MCF 10A (cell line): Measurements from ENCODE around the gene SEMA4F. TPM values are rescaled to one million over a fixed set of nuclear protein-coding genes. Genes with fewer than 3 reads are reported as not detected.

Experiments used
- BruUV-seq: library from RNA; stranded (reverse); fragments of 400-500 nt; replicated peaks from 2 replicates; lab custom pipeline; 2021; lab: Mats Ljungman, UMichigan
- CTCF ChIA-PET: fragments of 300-600 bp; sonication (Branson Sonifier 250); formaldehyde crosslinking; extraction: SDS; loops from one replicate; lab custom pipeline; 2021; ENCODE audit warnings: antibody characterized with exemption, inconsistent platforms; lab: Yijun Ruan, JAX
- POLR2A ChIA-PET: fragments of 300-600, 350-650 bp; sonication (Branson Sonifier 250); formaldehyde crosslinking; extraction: SDS; loops from one replicate; lab custom pipeline; 2020; ENCODE audit warnings: antibody characterized with exemption, inconsistent platforms; lab: Yijun Ruan, JAX
- DNase-seq: peaks from one replicate; pipeline ENCODE4 v3.0.0-alpha.2; 2018; ENCODE audit not compliant: unreplicated experiment
- H3K27ac Mint-ChIP-seq: one replicate; pipeline ENCODE4 v1.8.0; 2022; ENCODE audit warnings: mild to moderate bottlenecking, low read depth, mixed read lengths; ENCODE audit not compliant: unreplicated experiment
- H3K27me3 Mint-ChIP-seq: one replicate; pipeline ENCODE4 v1.8.0; 2022; ENCODE audit warnings: mixed read lengths; ENCODE audit not compliant: insufficient read depth, unreplicated experiment
- H3K36me3 Mint-ChIP-seq: one replicate; pipeline ENCODE4 v1.8.0; 2022; ENCODE audit warnings: mild to moderate bottlenecking, moderate library complexity, mixed read lengths; ENCODE audit not compliant: insufficient read depth, unreplicated experiment
- H3K4me1 Mint-ChIP-seq: one replicate; pipeline ENCODE4 v1.8.0; 2022; ENCODE audit warnings: mixed read lengths; ENCODE audit not compliant: insufficient read depth, unreplicated experiment
- H3K4me3 Mint-ChIP-seq: one replicate; pipeline ENCODE4 v1.8.0; 2022; ENCODE audit warnings: mild to moderate bottlenecking, moderate library complexity, mixed read lengths; ENCODE audit not compliant: unreplicated experiment
- H3K9me3 Mint-ChIP-seq: one replicate; pipeline ENCODE4 v1.8.0; 2022; ENCODE audit warnings: mixed read lengths; ENCODE audit not compliant: unreplicated experiment
- intact Hi-C: fragments of 100-400 bp; cut with micrococcal nuclease; formaldehyde crosslinking; loops from 2 replicates; pipeline ENCODE4 v1.14.1; 2022
- total RNA-seq: library from RNA; stranded (reverse); gene quantifications from 2 replicates; pipeline ENCODE4 v1.2.3, GENCODE V29; 2022
- TF ChIP-seq, protein P1 (sequence below): fragments of 200-600 bp; IDR thresholded peaks from one replicate; pipeline ENCODE4 v1.8.0; 2022; ENCODE audit warnings: antibody characterized with exemption, mild to moderate bottlenecking; ENCODE audit not compliant: unreplicated experiment

SEMA4F gene
- total RNA-seq, 1 experiment from 2014 or later = 5.2 TPM

DNA sequence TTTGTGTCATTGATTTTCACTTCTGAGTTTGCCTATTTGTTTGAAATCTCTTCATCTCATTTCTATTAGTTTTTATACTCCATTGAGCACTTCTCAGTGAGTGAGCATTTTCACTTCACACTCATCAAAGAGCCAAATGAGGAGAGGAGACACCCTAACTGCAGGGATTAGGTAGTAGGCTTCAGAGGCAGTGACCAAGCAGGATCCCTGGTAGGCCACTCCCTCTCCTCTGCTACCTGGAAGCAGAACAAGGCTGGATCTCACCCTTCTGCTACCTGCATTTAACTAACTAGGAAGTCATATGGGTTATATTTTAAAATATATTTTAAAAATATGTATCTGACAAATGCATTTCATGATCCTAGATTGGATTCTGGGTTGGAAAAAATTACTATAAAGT, 52.7 kb downstream of the SEMA4F start:
- peaks cover 6% of the 10 kb centered on the region for H3K4me1 Mint-ChIP-seq
- H3K27ac Mint-ChIP-seq = no peak overlapping the region
- no peaks in the 10 kb centered on the region for H3K36me3 Mint-ChIP-seq
- no peaks in the 10 kb centered on the region for H3K9me3 Mint-ChIP-seq
- POLR2A ChIA-PET = interaction anchor here (1.0 kb wide), 1 partner anchor 15 kb away, joined by 3 read pairs; no protein-coding TSS in a partner anchor
- DNase-seq = no peak
- TF ChIP-seq, protein P1, sequence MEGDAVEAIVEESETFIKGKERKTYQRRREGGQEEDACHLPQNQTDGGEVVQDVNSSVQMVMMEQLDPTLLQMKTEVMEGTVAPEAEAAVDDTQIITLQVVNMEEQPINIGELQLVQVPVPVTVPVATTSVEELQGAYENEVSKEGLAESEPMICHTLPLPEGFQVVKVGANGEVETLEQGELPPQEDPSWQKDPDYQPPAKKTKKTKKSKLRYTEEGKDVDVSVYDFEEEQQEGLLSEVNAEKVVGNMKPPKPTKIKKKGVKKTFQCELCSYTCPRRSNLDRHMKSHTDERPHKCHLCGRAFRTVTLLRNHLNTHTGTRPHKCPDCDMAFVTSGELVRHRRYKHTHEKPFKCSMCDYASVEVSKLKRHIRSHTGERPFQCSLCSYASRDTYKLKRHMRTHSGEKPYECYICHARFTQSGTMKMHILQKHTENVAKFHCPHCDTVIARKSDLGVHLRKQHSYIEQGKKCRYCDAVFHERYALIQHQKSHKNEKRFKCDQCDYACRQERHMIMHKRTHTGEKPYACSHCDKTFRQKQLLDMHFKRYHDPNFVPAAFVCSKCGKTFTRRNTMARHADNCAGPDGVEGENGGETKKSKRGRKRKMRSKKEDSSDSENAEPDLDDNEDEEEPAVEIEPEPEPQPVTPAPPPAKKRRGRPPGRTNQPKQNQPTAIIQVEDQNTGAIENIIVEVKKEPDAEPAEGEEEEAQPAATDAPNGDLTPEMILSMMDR = no peak
- CTCF ChIA-PET = interaction anchor here (0.5 to 0.7 kb wide), 3 partner anchors 135 to 169 kb away, joined by 3 to 4 read pairs (median 3); no protein-coding TSS in a partner anchor
- intact Hi-C loops = no loop called here
- no TSS peak for BruUV-seq
- H3K27me3 Mint-ChIP-seq = no peaks in the 10 kb centered on the region
- no peak overlapping the region for H3K4me3 Mint-ChIP-seq

DNA sequence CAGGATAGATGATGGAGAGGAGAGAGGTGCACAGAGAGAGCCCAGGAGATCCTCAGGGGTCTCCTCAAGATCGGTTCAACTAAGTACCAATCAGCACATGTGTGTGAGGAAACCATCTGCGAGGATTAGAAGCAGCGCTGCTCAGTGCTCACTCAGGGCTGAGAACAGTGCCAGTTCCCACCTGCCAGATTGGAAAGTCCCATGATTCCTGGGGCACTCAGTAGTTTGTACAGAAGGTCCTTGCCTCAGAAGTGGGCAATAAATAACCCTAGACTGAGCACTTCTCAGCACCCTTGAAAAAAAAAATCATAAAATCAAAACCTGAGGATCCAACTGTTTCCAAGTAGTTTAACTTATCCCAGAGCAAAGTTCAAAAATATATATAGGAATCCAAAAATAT, 53.8 kb downstream of the SEMA4F start:
- BruUV-seq = no TSS peak
- Mint-ChIP-seq H3K4me3 (no peak overlapping the region), H3K27ac (no peak overlapping the region), H3K36me3 (no peaks in the 10 kb centered on the region), H3K4me1 (peaks cover 6% of the 10 kb centered on the region), H3K9me3 (no peaks in the 10 kb centered on the region), H3K27me3 (no peaks in the 10 kb centered on the region)
- ChIA-PET CTCF (interaction anchor here (12.3 kb wide), 1 partner anchor 167 kb away, joined by 219 read pairs; no protein-coding TSS in a partner anchor), POLR2A (no interaction called here)
- intact Hi-C loops = no loop called here
- TF ChIP-seq, protein P1 = no peak
- no peak for DNase-seq

DNA sequence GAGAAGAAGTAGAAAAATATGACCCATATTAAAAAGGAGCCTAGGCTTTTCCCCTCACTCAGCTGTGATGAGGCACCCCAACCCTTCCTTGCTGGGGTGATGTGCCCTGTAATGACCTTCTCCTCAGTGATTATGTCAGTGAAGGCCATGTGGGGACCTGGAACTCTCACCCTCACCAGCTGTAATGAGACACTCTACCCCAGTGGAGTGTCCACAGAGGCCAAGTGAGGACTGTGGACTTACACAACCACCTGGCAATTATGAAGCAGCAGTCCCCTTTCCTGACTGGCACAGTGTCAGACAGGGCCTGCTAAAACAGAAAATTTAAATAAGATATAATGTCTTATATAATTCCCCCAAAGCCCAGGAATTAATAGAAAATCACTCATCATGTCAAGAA, 54.2 kb downstream of the SEMA4F start:
- BruUV-seq = no TSS peak
- intact Hi-C loops = no loop called here
- TF ChIP-seq, protein P1 = no peak
- Mint-ChIP-seq H3K27me3 (no peaks in the 10 kb centered on the region), H3K27ac (no peak overlapping the region), H3K4me1 (peaks cover 6% of the 10 kb centered on the region), H3K4me3 (no peak overlapping the region), H3K36me3 (no peaks in the 10 kb centered on the region), H3K9me3 (no peaks in the 10 kb centered on the region)
- DNase-seq = no peak
- ChIA-PET CTCF (interaction anchor here (0.6 to 12.3 kb wide), 2 partner anchors 167 to 258 kb away, joined by 3 to 219 read pairs; no protein-coding TSS in a partner anchor), POLR2A (interaction anchor here (0.9 to 2.2 kb wide), 4 partner anchors 17 to 167 kb away, joined by 3 to 9 read pairs (median 4); partner anchors contain the start of gene HK2)

DNA sequence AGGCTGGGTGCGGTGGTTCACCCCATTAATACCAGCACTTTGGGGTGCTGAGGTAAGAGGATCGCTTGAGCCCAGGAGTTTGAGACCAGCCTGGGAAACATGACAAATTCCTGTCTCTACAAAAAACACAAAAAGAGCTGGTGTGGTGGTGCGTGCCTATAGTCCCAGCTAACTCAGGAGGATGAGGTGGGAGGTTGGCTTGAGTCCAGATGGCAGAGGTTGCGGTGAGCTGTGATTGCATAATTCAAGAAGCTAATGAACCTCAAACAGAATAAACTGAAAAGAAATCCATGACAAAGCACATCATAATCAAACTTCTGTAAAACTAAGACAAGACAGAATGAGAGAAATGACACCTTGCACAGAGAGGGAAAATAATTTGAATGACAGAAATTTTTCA, 54.8 kb downstream of the SEMA4F start:
- intact Hi-C loops = no loop called here
- ChIA-PET POLR2A (interaction anchor here (0.9 to 2.2 kb wide), 5 partner anchors 17 to 166 kb away, joined by 3 to 9 read pairs (median 5); partner anchors contain the start of gene HK2), CTCF (interaction anchor here (0.6 to 12.3 kb wide), 3 partner anchors 126 to 258 kb away, joined by 3 to 219 read pairs (median 4); no protein-coding TSS in a partner anchor)
- DNase-seq = peak; percentile 84
- H3K4me3 Mint-ChIP-seq = no peak overlapping the region
- TF ChIP-seq, protein P1 = no peak
- H3K9me3 Mint-ChIP-seq = no peaks in the 10 kb centered on the region
- no peaks in the 10 kb centered on the region for H3K36me3 Mint-ChIP-seq
- peaks cover 6% of the 10 kb centered on the region for H3K4me1 Mint-ChIP-seq
- no peaks in the 10 kb centered on the region for H3K27me3 Mint-ChIP-seq
- no peak overlapping the region for H3K27ac Mint-ChIP-seq
- no TSS peak for BruUV-seq
